ENCODE measurements around the gene MYO6.

MYO6 gene

DNA sequence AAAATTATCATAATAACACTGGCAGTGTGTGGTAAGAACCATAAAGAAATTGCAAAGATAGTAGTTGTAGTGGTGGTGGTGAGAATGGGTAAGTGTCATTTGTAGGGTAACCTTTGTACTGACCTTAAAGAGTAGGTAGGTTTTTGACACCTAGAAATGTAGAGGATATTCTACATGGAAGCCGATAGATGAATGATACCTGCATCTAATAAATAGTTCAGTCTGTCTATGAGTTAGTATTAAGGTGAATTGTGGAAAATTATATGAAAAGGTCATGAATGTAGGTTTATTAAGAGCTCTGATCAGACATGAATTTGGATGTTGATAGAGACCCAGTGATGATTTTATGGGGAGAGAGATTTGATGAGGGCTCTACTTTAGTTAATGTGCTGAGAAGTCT lies 78.1 kb downstream of the MYO6 start:
- no peak overlapping the region for H3K9ac ChIP-seq (ENCODE audit: low read length)
- no peak overlapping the region for H3K27ac ChIP-seq (ENCODE audit: low read depth, low read length)
- H3K36me3 ChIP-seq (ENCODE audit: control insufficient read depth, insufficient read depth, low read length): 0 out of 2 replicates have a peak, but pooled peaks cover 7% of the 10 kb centered on the region
- no peaks in the 10 kb centered on the region for H3K9me3 ChIP-seq (ENCODE audit: control insufficient read depth, insufficient read depth, low read depth, low read length)
- H3K4me1 ChIP-seq (ENCODE audit: control insufficient read depth, insufficient read depth, low read length): no peaks in the 10 kb centered on the region
- no peak overlapping the region for H3K4me3 ChIP-seq (ENCODE audit: low read depth, low read length)
- H3K27me3 ChIP-seq (ENCODE audit: control insufficient read depth, insufficient read depth, low read length): no peaks in the 10 kb centered on the region

DNA sequence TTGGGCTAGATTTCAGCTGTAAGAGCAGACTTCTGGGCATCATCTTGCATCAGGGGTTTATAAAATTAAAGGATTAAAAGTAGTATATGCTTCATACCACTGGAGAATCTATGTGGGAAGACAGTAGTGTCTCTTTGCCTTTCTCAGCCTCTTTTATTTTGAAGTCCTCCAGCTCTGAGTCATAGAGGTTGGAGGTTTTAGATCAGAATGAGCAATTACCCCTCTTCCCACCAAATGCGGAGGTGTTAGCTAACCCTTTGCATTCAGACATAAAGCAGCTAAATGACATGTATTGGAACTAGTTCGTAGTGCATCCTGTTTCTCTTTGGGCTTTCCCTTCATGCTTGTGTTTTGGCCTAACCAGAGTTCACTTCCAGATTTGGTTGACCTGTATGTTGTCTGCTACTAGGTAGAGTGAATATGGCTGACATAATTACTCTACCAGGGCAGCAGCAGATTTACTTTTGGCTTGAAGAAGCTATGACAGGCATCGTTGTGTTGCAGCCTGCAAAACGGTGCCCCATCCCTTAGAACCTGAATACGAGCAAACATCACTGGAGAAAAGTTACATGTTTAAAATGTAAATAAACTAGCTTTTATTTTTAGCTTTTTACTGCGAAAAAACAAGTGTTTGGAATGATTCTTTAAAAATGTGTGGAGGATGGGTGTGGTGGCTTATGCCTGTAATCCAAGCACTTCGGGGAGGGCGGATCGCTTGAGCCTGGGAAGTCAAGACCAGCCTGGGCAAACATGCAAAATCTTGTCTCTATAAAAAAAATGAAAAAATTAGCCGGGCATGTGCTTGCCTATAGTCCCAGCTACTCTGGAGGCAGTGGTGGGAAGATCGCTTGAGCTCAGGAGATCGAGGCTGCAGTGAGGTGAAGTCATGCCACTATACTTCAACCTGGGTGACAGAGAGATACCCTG lies 82.2 kb downstream of the MYO6 start:
- H3K36me3 ChIP-seq (ENCODE audit: control insufficient read depth, insufficient read depth, low read length): peaks cover 20% of the 10 kb centered on the region
- H3K9me3 ChIP-seq (ENCODE audit: control insufficient read depth, insufficient read depth, low read depth, low read length): no peaks in the 10 kb centered on the region
- H3K27me3 ChIP-seq (ENCODE audit: control insufficient read depth, insufficient read depth, low read length): no peaks in the 10 kb centered on the region
- no peaks in the 10 kb centered on the region for H3K4me1 ChIP-seq (ENCODE audit: control insufficient read depth, insufficient read depth, low read length)
- H3K4me3 ChIP-seq (ENCODE audit: low read depth, low read length): no peak overlapping the region
- no peak overlapping the region for H3K9ac ChIP-seq (ENCODE audit: low read length)
- no peak overlapping the region for H3K27ac ChIP-seq (ENCODE audit: low read depth, low read length)

DNA sequence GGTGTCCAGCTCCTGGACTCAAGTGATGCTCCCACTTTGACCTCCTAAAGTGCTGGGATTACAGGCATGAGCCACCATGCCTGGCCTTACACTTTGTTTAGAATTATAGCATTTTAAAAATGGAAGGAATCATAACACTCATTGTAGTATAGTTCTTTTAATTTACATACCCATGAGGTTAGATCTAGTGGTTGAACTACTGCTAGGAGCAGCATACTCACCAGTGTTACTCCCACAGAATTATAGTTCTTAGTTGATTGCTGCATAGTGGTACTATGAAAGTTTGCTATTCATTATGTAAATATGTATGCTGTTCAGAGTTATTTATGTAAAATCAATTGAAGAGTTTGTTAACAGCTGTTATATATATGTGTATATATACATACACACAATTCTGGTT lies 85.4 kb downstream of the MYO6 start:
- peaks cover 23% of the 10 kb centered on the region for H3K36me3 ChIP-seq (ENCODE audit: control insufficient read depth, insufficient read depth, low read length)
- H3K27ac ChIP-seq (ENCODE audit: low read depth, low read length): no peak overlapping the region
- H3K9ac ChIP-seq (ENCODE audit: low read length): no peak overlapping the region
- H3K27me3 ChIP-seq (ENCODE audit: control insufficient read depth, insufficient read depth, low read length): no peaks in the 10 kb centered on the region
- H3K4me1 ChIP-seq (ENCODE audit: control insufficient read depth, insufficient read depth, low read length): no peaks in the 10 kb centered on the region
- H3K4me3 ChIP-seq (ENCODE audit: low read depth, low read length): no peak overlapping the region
- H3K9me3 ChIP-seq (ENCODE audit: control insufficient read depth, insufficient read depth, low read depth, low read length): no peaks in the 10 kb centered on the region

- Histone ChIP-seq H3K36me3 (ENCODE audit: control insufficient read depth, insufficient read depth, low read length) (peaks cover 16% of the 10 kb centered on the region), H3K4me1 (ENCODE audit: control insufficient read depth, insufficient read depth, low read length) (no peaks in the 10 kb centered on the region), H3K4me3 (ENCODE audit: low read depth, low read length) (no peak overlapping the region), H3K27ac (ENCODE audit: low read depth, low read length) (no peak overlapping the region), H3K9me3 (ENCODE audit: control insufficient read depth, insufficient read depth, low read depth, low read length) (no peaks in the 10 kb centered on the region), H3K27me3 (ENCODE audit: control insufficient read depth, insufficient read depth, low read length) (no peaks in the 10 kb centered on the region), H3K9ac (ENCODE audit: low read length) (no peak overlapping the region)
Observed at GRCh38 chr6:75842191-75842590, 93.2 kb downstream of the MYO6 start.

GRCh38 chr6:75842732-75843131 lies 93.7 kb downstream of the MYO6 start:
- H3K9me3 ChIP-seq (ENCODE audit: control insufficient read depth, insufficient read depth, low read depth, low read length): no peaks in the 10 kb centered on the region

DNA sequence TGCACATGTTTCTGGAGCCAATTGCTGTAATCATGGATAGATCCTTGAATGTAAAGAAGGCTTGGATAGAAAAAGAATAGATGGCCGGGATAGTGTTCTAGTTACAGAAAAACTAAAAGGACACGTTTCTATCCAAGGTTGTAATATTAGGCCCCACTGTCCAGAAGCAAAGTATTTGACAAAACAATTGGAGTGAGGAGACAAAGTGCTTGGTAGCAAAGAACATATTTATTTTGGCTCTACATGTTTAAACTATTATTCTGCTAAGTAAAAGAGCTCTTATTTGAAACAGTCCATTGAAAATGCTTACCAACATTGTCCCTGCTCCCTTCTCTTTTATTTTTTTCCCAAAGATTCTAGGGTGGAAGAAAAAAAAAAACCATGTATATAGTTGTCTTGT lies 94.4 kb downstream of the MYO6 start:
- peaks cover 16% of the 10 kb centered on the region for H3K36me3 ChIP-seq (ENCODE audit: control insufficient read depth, insufficient read depth, low read length)
- H3K9ac ChIP-seq (ENCODE audit: low read length): no peak overlapping the region
- no peak overlapping the region for H3K4me3 ChIP-seq (ENCODE audit: low read depth, low read length)
- H3K9me3 ChIP-seq (ENCODE audit: control insufficient read depth, insufficient read depth, low read depth, low read length): no peaks in the 10 kb centered on the region
- no peak overlapping the region for H3K27ac ChIP-seq (ENCODE audit: low read depth, low read length)
- H3K27me3 ChIP-seq (ENCODE audit: control insufficient read depth, insufficient read depth, low read length): no peaks in the 10 kb centered on the region
- no peaks in the 10 kb centered on the region for H3K4me1 ChIP-seq (ENCODE audit: control insufficient read depth, insufficient read depth, low read length)

More at GRCh38 chr6:75842732-75843131, 93.7 kb downstream of the MYO6 start:
- Histone ChIP-seq H3K9ac (ENCODE audit: low read length) (no peak overlapping the region), H3K36me3 (ENCODE audit: control insufficient read depth, insufficient read depth, low read length) (peaks cover 16% of the 10 kb centered on the region), H3K27me3 (ENCODE audit: control insufficient read depth, insufficient read depth, low read length) (no peaks in the 10 kb centered on the region), H3K4me1 (ENCODE audit: control insufficient read depth, insufficient read depth, low read length) (no peaks in the 10 kb centered on the region), H3K27ac (ENCODE audit: low read depth, low read length) (no peak overlapping the region), H3K4me3 (ENCODE audit: low read depth, low read length) (no peak overlapping the region)

GRCh38 chr6:75848274-75848673 lies 99.2 kb downstream of the MYO6 start:
- H3K36me3 ChIP-seq (ENCODE audit: control insufficient read depth, insufficient read depth, low read length): 0 out of 2 replicates have a peak, but pooled peaks cover 3% of the 10 kb centered on the region
- H3K27ac ChIP-seq (ENCODE audit: low read depth, low read length): no peak overlapping the region
- no peaks in the 10 kb centered on the region for H3K4me1 ChIP-seq (ENCODE audit: control insufficient read depth, insufficient read depth, low read length)
- H3K9me3 ChIP-seq (ENCODE audit: control insufficient read depth, insufficient read depth, low read depth, low read length): no peaks in the 10 kb centered on the region
- no peak overlapping the region for H3K4me3 ChIP-seq (ENCODE audit: low read depth, low read length)
- H3K27me3 ChIP-seq (ENCODE audit: control insufficient read depth, insufficient read depth, low read length): no peaks in the 10 kb centered on the region
- no peak overlapping the region for H3K9ac ChIP-seq (ENCODE audit: low read length)

DNA sequence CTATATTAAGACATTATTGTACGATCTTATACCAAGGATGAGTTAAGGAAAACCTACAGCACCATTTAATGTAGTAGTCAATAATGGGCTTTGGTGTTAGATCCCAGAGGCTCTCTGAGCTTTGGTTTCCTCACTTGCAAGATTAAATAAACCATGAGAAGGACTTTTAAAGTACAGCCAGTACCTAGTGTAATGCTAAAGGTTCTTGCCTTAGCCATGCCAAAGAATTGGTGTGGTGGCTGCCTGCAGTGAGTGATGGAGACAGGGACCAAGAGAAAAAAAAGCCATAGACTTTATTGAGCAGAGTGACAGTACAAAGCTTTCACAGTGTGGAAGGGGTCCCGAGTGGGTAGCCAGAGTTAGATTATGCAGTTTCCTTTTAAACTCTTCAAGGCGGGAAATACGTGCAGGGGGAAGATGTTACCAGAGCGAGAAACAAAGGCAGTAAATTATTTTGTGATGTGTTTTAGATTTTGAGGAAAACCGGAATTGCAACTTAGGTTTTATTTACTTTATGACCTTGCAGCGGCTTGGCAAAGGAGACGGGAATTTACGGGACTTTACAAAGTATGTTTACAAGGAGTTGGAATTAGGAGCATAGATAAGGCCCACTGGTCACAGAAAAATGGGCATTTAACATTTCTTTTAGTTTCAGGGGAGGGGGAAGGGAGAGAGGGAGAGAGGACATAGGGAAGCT lies 100.4 kb downstream of the MYO6 start:
- H3K4me1 ChIP-seq (ENCODE audit: control insufficient read depth, insufficient read depth, low read length): no peaks in the 10 kb centered on the region
- H3K9ac ChIP-seq (ENCODE audit: low read length): no peak overlapping the region
- H3K27ac ChIP-seq (ENCODE audit: low read depth, low read length): no peak overlapping the region
- H3K27me3 ChIP-seq (ENCODE audit: control insufficient read depth, insufficient read depth, low read length): no peaks in the 10 kb centered on the region
- H3K4me3 ChIP-seq (ENCODE audit: low read depth, low read length): no peak overlapping the region
- no peaks in the 10 kb centered on the region for H3K9me3 ChIP-seq (ENCODE audit: control insufficient read depth, insufficient read depth, low read depth, low read length)
- H3K36me3 ChIP-seq (ENCODE audit: control insufficient read depth, insufficient read depth, low read length): 0 out of 2 replicates have a peak, but pooled peaks cover 3% of the 10 kb centered on the region

- no peak overlapping the region for H3K27ac ChIP-seq (ENCODE audit: low read depth, low read length)
- H3K9ac ChIP-seq (ENCODE audit: low read length): no peak overlapping the region
- no peaks in the 10 kb centered on the region for H3K27me3 ChIP-seq (ENCODE audit: control insufficient read depth, insufficient read depth, low read length)
- H3K36me3 ChIP-seq (ENCODE audit: control insufficient read depth, insufficient read depth, low read length): 0 out of 2 replicates have a peak, but pooled peaks cover 3% of the 10 kb centered on the region
- H3K4me3 ChIP-seq (ENCODE audit: low read depth, low read length): no peak overlapping the region
- no peaks in the 10 kb centered on the region for H3K9me3 ChIP-seq (ENCODE audit: control insufficient read depth, insufficient read depth, low read depth, low read length)
- H3K4me1 ChIP-seq (ENCODE audit: control insufficient read depth, insufficient read depth, low read length): no peaks in the 10 kb centered on the region
Observed at GRCh38 chr6:75850026-75850833, 101.2 kb downstream of the MYO6 start.

GRCh38 chr6:75852721-75853120 lies 103.7 kb downstream of the MYO6 start:
- Histone ChIP-seq H3K4me1 (ENCODE audit: control insufficient read depth, insufficient read depth, low read length) (no peaks in the 10 kb centered on the region), H3K9ac (ENCODE audit: low read length) (no peak overlapping the region), H3K27me3 (ENCODE audit: control insufficient read depth, insufficient read depth, low read length) (no peaks in the 10 kb centered on the region), H3K27ac (ENCODE audit: low read depth, low read length) (no peak overlapping the region), H3K9me3 (ENCODE audit: control insufficient read depth, insufficient read depth, low read depth, low read length) (no peaks in the 10 kb centered on the region), H3K4me3 (ENCODE audit: low read depth, low read length) (no peak overlapping the region), H3K36me3 (ENCODE audit: control insufficient read depth, insufficient read depth, low read length) (peaks cover 7% of the 10 kb centered on the region; the same call in 1 of the 2 replicates)
